ENCODE results near the gene LRRC3.

The LRRC3 gene

GRCh38 chr21:44436958-44437357, 18.4 kb upstream of the LRRC3 start:
- Histone ChIP-seq H3K27ac (no peak overlapping the region), H3K36me3 (replicated peaks) (no peaks in the 10 kb centered on the region), H3K4me3 (ENCODE audit: low read depth, low read length) (no peak overlapping the region), H3K27me3 (replicated peaks) (no peaks in the 10 kb centered on the region)
- no peak for DNase-seq
- in situ Hi-C loops (cut with HindIII; ENCODE audit: low pct_ligation_motif_present, low sequenced_read_pairs) = no loop called here
- no peak for TF ChIP-seq CTCF (IDR thresholded peaks at IDR 0.05; ENCODE audit: low read depth, low read length, missing control alignments)

DNA sequence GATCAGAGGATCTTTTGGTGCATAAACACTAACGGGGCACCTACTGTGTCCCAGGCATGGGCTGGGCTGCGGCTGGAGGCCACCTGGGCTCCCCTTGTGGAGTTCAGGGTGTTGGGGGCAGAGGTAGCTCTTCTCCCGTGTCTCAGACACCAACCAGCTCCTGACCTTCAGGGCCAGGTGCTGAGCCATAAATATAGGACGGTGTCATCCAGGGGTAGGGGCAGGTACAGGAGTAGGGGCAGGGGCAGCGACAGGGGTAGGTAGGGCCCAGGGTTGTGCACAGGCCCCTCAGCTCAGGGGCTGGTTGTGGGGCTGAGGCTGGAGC, 18.0 kb upstream of the LRRC3 start:
- no peak for DNase-seq
- in situ Hi-C loops (cut with HindIII; ENCODE audit: low pct_ligation_motif_present, low sequenced_read_pairs) = no loop called here
- no peak for TF ChIP-seq CTCF (IDR thresholded peaks at IDR 0.05; ENCODE audit: low read depth, low read length, missing control alignments)
- no peaks in the 10 kb centered on the region for H3K27me3 ChIP-seq (replicated peaks)
- H3K36me3 ChIP-seq (replicated peaks) = no peaks in the 10 kb centered on the region
- H3K27ac ChIP-seq = no peak overlapping the region
- no peak overlapping the region for H3K4me3 ChIP-seq (ENCODE audit: low read depth, low read length)

DNA sequence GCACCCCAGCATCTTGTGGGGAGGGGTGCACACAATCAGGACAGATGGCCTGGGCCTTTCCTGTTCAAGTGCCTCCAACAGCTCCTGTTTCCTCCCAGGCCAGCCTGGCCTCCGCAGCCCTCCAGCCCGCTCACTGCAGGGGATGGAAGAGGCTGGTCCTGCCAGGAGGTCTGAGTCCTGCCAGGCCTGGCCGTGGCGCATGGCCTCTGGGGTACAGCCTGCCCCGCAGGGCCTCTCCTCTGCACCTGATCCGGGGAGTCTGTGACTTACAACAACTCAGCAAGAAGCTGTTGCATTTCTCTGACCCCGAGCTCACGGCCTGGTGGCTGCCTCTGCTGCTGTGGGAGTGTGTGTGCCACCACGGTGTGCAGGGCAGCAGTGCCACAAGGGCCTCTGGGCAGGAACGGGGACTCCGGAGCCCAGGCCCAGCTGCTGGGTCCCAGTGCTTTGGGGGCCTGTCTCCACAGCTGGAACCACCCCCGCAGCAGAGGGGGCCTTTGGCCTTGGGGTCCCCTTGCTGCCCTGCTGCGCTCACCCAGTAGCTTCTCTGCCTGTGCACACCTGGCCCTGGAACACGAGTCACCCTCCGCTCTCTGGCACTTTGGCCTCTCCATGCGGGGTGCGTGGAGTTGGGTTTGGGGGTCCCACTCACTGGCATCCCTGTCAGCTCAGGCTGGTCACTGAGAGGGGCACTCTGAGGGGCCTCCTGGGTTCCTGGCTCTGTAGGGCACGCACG, 17.4 kb upstream of the LRRC3 start:
- TF ChIP-seq CTCF (IDR thresholded peaks at IDR 0.05; ENCODE audit: low read depth, low read length, missing control alignments) = no peak
- H3K4me3 ChIP-seq (ENCODE audit: low read depth, low read length) = no peak overlapping the region
- no peak for DNase-seq
- no peaks in the 10 kb centered on the region for H3K27me3 ChIP-seq (replicated peaks)
- no peaks in the 10 kb centered on the region for H3K36me3 ChIP-seq (replicated peaks)
- no peak overlapping the region for H3K27ac ChIP-seq
- in situ Hi-C loops (cut with HindIII; ENCODE audit: low pct_ligation_motif_present, low sequenced_read_pairs) = no loop called here

DNA sequence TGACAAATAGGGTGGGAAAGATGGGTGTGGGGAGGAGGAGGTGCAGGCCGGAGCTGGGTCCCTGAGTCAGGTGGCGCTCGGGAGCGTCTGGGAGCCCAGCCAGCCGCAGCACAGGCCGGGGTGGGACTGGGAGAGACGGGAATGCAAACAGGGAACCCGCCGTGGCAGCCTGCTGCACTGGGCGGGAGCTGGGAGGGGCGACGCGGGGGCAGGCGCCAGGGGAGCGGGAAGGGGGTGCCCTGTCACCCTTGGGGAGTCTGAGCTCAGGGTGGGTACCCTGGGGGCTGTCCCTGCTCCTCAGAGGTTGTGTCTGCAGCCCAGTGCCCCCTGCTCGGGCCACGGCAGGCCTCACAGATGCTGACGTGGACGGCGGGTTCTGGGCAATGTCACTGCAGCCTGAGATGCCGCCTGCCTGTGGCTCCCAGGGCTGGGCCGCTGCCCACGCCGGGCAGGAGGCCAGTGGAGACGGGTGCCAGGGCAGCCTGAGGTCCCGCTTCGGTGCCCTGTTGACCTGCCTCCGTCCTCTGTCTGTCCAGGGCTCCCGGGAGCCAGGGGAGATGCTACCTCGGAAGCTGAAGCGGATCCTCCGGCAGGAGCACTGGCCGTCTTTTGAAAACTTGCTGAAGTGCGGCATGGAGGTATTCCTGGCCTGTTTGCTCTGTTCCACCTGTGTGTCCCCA, 16.6 kb upstream of the LRRC3 start:
- no peak overlapping the region for H3K27ac ChIP-seq
- no peaks in the 10 kb centered on the region for H3K27me3 ChIP-seq (replicated peaks)
- in situ Hi-C loops (cut with HindIII; ENCODE audit: low pct_ligation_motif_present, low sequenced_read_pairs) = no loop called here
- H3K36me3 ChIP-seq (replicated peaks) = no peaks in the 10 kb centered on the region
- TF ChIP-seq CTCF (IDR thresholded peaks at IDR 0.05; ENCODE audit: low read depth, low read length, missing control alignments) = no peak
- no peak overlapping the region for H3K4me3 ChIP-seq (ENCODE audit: low read depth, low read length)
- DNase-seq = no peak

DNA sequence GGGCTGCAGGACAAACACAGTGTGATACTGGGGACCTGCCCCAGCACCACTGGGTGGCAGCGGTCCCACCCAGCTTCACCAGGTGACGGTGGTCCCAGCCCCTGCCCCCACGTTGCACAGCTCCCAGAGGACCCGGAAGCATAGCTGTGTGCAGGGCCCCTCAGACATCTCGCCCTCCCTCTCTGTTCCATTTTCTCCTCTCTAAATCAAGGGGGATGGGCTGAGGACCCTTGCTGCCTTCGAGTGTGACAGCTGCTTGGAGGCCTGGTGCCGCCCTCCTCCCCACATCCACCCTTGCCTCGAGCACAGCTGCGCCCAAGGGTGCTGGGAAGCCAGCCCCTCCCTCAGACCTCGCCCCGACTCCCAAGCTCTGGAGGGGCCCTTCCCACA, 16.1 kb upstream of the LRRC3 start:
- no peaks in the 10 kb centered on the region for H3K36me3 ChIP-seq (replicated peaks)
- H3K27ac ChIP-seq = no peak overlapping the region
- no peaks in the 10 kb centered on the region for H3K27me3 ChIP-seq (replicated peaks)
- in situ Hi-C loops (cut with HindIII; ENCODE audit: low pct_ligation_motif_present, low sequenced_read_pairs) = no loop called here
- TF ChIP-seq CTCF (IDR thresholded peaks at IDR 0.05; ENCODE audit: low read depth, low read length, missing control alignments) = no peak
- no peak for DNase-seq
- H3K4me3 ChIP-seq (ENCODE audit: low read depth, low read length) = no peak overlapping the region
